GM21825 (cell line): Measurements from ENCODE around the gene PPP1R12B.
"Not testable (repeated sequence)": the region's sequence is repeated elsewhere in the genome, so short reads cannot be mapped to it uniquely, and the experiment has no call there.

Source experiments
- ATAC-seq: cut with Tn5 transposase; IDR thresholded peaks from one replicate; pipeline ENCODE4 v1.9.1; 2021; ENCODE audit warnings: mild to moderate bottlenecking, moderate library complexity; ENCODE audit not compliant: unreplicated experiment

PPP1R12B gene

GRCh38 chr1:202551683-202552082, 203.2 kb downstream of the PPP1R12B start:
- ATAC-seq: no peak

- not testable (repeated sequence) for ATAC-seq
These were observed 204.1 kb downstream of the PPP1R12B start for GRCh38 chr1:202552615-202553014.

GRCh38 chr1:202553078-202553477, 204.6 kb downstream of the PPP1R12B start:
- ATAC-seq: not testable (repeated sequence)

- no peak for ATAC-seq
These were observed 205.1 kb downstream of the PPP1R12B start for GRCh38 chr1:202553560-202554038.

- ATAC-seq: not testable (repeated sequence)
These were observed 206.1 kb downstream of the PPP1R12B start for GRCh38 chr1:202554619-202555018.

- not testable (repeated sequence) for ATAC-seq
These were observed 207.5 kb downstream of the PPP1R12B start for GRCh38 chr1:202556037-202556436.

- ATAC-seq: not testable (repeated sequence)
These were observed 209.2 kb downstream of the PPP1R12B start for GRCh38 chr1:202557662-202558061.

- ATAC-seq: no peak
These were observed 212.7 kb downstream of the PPP1R12B start for GRCh38 chr1:202561240-202561639.

- no peak for ATAC-seq
These were observed 213.4 kb downstream of the PPP1R12B start for GRCh38 chr1:202561726-202562443.

- ATAC-seq: no peak
These were observed 214.1 kb downstream of the PPP1R12B start for GRCh38 chr1:202562444-202563060.

- ATAC-seq: no peak
These were observed 215.3 kb downstream of the PPP1R12B start for GRCh38 chr1:202563818-202564217.

GRCh38 chr1:202564958-202565495, 216.5 kb downstream of the PPP1R12B start:
- ATAC-seq: no peak

- ATAC-seq: peak; percentile 82
These were observed 217.5 kb downstream of the PPP1R12B start for GRCh38 chr1:202565890-202566602.

- no peak for ATAC-seq
These were observed 219.2 kb downstream of the PPP1R12B start for GRCh38 chr1:202567738-202568137.

GRCh38 chr1:202568410-202568809, 219.9 kb downstream of the PPP1R12B start:
- no peak for ATAC-seq

GRCh38 chr1:202568826-202569225, 220.3 kb downstream of the PPP1R12B start:
- no peak for ATAC-seq

- ATAC-seq: no peak
These were observed 221.2 kb downstream of the PPP1R12B start for GRCh38 chr1:202569393-202570322.

GRCh38 chr1:202571719-202572339, 223.3 kb downstream of the PPP1R12B start:
- ATAC-seq: no peak

- ATAC-seq: no peak
These were observed 224.4 kb downstream of the PPP1R12B start for GRCh38 chr1:202572867-202573266.
